ENCODE data around the gene ANKS1A. TPM values are rescaled to one million over a fixed set of nuclear protein-coding genes. Genes with fewer than 3 reads are reported as not detected.
"Not testable (repeated sequence)": the region's sequence is repeated elsewhere in the genome, so short reads cannot be mapped to it uniquely, and the experiment has no call there.

ANKS1A gene
- total RNA-seq, 1 donor from 2014 or later, result 76.9 TPM

DNA sequence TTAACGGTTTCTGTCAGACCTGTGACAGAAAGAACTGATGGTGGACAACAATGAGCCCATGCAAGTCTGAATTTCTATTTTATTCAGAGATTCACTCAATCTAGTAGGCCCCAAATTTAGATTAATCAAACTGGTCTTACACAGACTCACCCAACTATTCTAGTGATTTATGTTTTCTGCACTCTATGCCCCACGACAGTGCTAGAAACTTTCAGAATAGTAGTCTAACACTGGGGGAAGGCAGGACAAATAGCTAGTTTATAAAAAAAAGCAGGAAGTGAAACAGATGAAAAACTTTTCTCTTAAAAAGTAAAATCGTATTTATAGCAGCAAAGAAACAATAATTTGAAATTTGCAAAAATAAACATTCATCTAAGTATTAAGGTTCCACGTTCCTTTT is 247.1 kb downstream of the ANKS1A start:
- DNase-seq, result no peak
- Mint-ChIP-seq H3K27ac (ENCODE audit: unreplicated experiment) (no peak overlapping the region), H3K9me3 (ENCODE audit: unreplicated experiment) (peaks cover 2% of the 10 kb centered on the region), H3K36me3 (ENCODE audit: unreplicated experiment) (no peaks in the 10 kb centered on the region), H3K4me3 (ENCODE audit: unreplicated experiment) (no peak overlapping the region), H3K27me3 (ENCODE audit: unreplicated experiment) (no peaks in the 10 kb centered on the region), H3K4me1 (ENCODE audit: low read depth, unreplicated experiment) (peaks cover 10% of the 10 kb centered on the region)
- TF ChIP-seq, protein P1, sequence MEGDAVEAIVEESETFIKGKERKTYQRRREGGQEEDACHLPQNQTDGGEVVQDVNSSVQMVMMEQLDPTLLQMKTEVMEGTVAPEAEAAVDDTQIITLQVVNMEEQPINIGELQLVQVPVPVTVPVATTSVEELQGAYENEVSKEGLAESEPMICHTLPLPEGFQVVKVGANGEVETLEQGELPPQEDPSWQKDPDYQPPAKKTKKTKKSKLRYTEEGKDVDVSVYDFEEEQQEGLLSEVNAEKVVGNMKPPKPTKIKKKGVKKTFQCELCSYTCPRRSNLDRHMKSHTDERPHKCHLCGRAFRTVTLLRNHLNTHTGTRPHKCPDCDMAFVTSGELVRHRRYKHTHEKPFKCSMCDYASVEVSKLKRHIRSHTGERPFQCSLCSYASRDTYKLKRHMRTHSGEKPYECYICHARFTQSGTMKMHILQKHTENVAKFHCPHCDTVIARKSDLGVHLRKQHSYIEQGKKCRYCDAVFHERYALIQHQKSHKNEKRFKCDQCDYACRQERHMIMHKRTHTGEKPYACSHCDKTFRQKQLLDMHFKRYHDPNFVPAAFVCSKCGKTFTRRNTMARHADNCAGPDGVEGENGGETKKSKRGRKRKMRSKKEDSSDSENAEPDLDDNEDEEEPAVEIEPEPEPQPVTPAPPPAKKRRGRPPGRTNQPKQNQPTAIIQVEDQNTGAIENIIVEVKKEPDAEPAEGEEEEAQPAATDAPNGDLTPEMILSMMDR (IDR thresholded peaks at IDR 0.05; ENCODE audit: partially characterized antibody, unreplicated experiment), result no peak

DNA sequence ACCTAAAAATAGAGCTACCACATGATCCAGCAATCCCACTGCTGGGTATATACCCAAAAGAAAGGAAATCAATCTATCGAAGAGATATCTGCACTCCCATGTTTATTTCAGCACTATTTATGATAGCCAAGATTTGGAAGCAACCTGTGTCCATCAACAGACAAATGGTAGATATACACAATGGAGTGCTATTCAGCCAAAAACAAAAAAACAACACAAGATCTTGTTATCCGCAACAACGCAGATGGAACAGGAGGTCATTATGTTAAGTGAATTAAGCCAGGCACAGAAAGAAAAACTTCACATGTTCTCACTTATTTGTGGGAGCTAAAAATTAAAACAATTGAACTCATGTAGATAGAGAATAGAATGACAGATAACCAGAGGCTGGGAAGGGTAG is 249.1 kb downstream of the ANKS1A start:
- H3K27ac Mint-ChIP-seq (ENCODE audit: unreplicated experiment); H3K27me3 Mint-ChIP-seq (ENCODE audit: unreplicated experiment); H3K4me3 Mint-ChIP-seq (ENCODE audit: unreplicated experiment); DNase-seq; H3K36me3 Mint-ChIP-seq (ENCODE audit: unreplicated experiment); H3K9me3 Mint-ChIP-seq (ENCODE audit: unreplicated experiment): not testable (repeated sequence)
- H3K4me1 Mint-ChIP-seq (ENCODE audit: low read depth, unreplicated experiment), result peaks cover 10% of the 10 kb centered on the region

DNA sequence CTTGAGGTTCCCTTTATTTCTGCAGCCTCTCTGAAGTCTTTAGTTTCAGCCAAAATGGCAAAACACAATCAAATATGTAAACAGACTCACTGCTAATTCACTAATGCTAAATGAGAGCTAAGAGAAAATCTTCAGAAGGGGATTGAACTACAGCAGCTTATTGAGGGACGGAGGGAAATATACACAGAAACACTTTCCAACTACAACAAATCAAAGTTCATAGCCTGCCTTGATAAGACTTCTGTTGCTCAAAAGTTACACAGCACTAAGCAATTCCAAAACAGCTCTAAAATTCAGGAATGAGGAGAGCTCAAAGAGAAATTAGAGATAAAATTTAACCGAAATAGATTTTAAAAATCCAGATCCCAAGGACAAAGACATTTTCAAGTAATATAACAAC is 250.4 kb downstream of the ANKS1A start:
- Mint-ChIP-seq H3K27ac (ENCODE audit: unreplicated experiment) (no peak overlapping the region), H3K4me3 (ENCODE audit: unreplicated experiment) (no peak overlapping the region), H3K27me3 (ENCODE audit: unreplicated experiment) (peaks cover 3% of the 10 kb centered on the region), H3K36me3 (ENCODE audit: unreplicated experiment) (no peaks in the 10 kb centered on the region), H3K9me3 (ENCODE audit: unreplicated experiment) (peaks cover 3% of the 10 kb centered on the region), H3K4me1 (ENCODE audit: low read depth, unreplicated experiment) (peaks cover 10% of the 10 kb centered on the region)
- TF ChIP-seq, protein P1 (IDR thresholded peaks at IDR 0.05; ENCODE audit: partially characterized antibody, unreplicated experiment), result no peak
- no peak for DNase-seq

DNA sequence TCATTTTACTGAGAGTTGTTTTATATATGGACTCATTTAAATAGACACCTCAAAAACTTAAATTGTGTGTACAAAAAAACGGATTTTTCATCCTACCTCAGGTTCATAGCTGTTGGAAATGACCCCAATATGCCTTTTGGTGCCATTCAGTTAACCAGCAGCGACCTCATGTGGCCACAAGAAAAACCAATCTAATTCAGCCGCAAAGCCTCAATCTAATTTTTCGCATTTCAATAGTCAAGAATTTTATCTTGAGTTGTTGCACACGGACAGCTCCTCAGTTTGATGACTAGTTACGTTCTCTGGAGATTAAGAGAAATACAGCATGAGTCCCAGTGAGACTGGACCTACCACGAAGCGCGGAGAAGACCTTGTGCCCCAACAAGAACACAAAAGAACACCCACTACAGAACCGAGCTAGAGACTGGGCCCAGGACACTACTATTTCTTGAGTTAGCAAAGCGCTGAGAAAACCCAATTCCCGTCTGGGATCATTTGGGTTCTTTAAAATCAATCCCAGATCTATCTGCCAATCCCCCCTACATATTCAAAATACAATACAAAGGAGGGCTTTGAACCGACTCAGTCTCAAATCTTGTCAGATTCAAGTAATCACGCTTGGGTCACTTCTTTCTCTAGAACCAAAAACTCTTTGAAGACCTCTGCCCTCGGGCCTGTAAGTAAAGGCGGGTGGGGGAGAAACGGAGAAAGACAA is 251.0 kb downstream of the ANKS1A start:
- TF ChIP-seq, protein P1 (IDR thresholded peaks at IDR 0.05; ENCODE audit: partially characterized antibody, unreplicated experiment), result peak; percentile 71
- Mint-ChIP-seq H3K27me3 (ENCODE audit: unreplicated experiment) (peaks cover 3% of the 10 kb centered on the region), H3K4me3 (ENCODE audit: unreplicated experiment) (no peak overlapping the region), H3K27ac (ENCODE audit: unreplicated experiment) (no peak overlapping the region), H3K9me3 (ENCODE audit: unreplicated experiment) (peaks cover 3% of the 10 kb centered on the region), H3K4me1 (ENCODE audit: low read depth, unreplicated experiment) (peaks cover 10% of the 10 kb centered on the region), H3K36me3 (ENCODE audit: unreplicated experiment) (no peaks in the 10 kb centered on the region)
- DNase-seq, result peak; percentile 65

DNA sequence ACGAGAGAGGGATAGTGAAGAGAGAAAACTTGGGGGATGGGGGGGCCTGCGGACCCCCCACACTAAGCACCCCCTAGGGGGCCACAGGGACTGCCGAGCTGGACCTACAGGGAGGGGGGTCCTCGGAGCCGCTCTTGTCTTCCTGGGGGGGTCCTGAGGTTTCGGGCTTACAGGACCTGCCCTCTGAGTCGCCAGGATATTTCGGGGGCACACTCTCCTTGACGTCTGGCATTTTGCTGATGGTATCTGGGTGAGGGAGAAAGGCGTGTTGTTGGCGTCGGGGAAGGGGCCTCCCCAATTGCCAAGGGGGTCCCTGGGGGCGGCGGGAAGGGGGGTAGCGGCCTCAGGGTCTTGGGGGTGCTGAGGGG is 251.6 kb downstream of the ANKS1A start:
- H3K4me1 Mint-ChIP-seq (ENCODE audit: low read depth, unreplicated experiment), result peaks cover 10% of the 10 kb centered on the region
- H3K27ac Mint-ChIP-seq (ENCODE audit: unreplicated experiment), result no peak overlapping the region
- H3K27me3 Mint-ChIP-seq (ENCODE audit: unreplicated experiment), result peaks cover 3% of the 10 kb centered on the region
- no peaks in the 10 kb centered on the region for H3K36me3 Mint-ChIP-seq (ENCODE audit: unreplicated experiment)
- TF ChIP-seq, protein P1 (IDR thresholded peaks at IDR 0.05; ENCODE audit: partially characterized antibody, unreplicated experiment), result no peak
- no peak for DNase-seq
- no peak overlapping the region for H3K4me3 Mint-ChIP-seq (ENCODE audit: unreplicated experiment)
- peaks cover 5% of the 10 kb centered on the region for H3K9me3 Mint-ChIP-seq (ENCODE audit: unreplicated experiment)

Other genes with a start within 250 kb of the ANKS1A start
- gene ILRUN, start 192.5 kb upstream of the ANKS1A start, total RNA-seq (ENCODE audit: unreplicated experiment), result 37.7 TPM
- gene SNRPC, start 131.8 kb upstream of the ANKS1A start, total RNA-seq (ENCODE audit: unreplicated experiment), result 95.9 TPM
- gene BLTP3A, start 97.2 kb upstream of the ANKS1A start, total RNA-seq (ENCODE audit: unreplicated experiment), result 27.8 TPM
- gene TAF11, start 1.2 kb upstream of the ANKS1A start, total RNA-seq (ENCODE audit: unreplicated experiment), result 48.5 TPM